Mesodermal cell (in vitro differentiated cells): ENCODE results near the gene DLG2.

Experiments
- H3K27ac ChIP-seq: 2 replicates; pipeline ENCODE4 v1.7.0; 2013; ENCODE audit warnings: mild to moderate bottlenecking, low read depth, low read length, moderate library complexity; ENCODE audit not compliant: severe bottlenecking
- H3K36me3 ChIP-seq: 2 replicates; pipeline ENCODE4 v1.7.1; 2013; ENCODE audit warnings: mild to moderate bottlenecking, low read length, moderate library complexity; ENCODE audit not compliant: control insufficient read depth, insufficient read depth
- H3K4me1 ChIP-seq: one replicate; pipeline ENCODE4 v1.7.1; 2013; ENCODE audit warnings: mild to moderate bottlenecking, low read length; ENCODE audit not compliant: insufficient read depth, control insufficient read depth, poor library complexity, severe bottlenecking
- H3K4me3 ChIP-seq: 2 replicates; pipeline ENCODE4 v1.7.0; 2013; ENCODE audit warnings: low read length, control low read depth, mild to moderate bottlenecking; ENCODE audit not compliant: insufficient read depth, poor library complexity, severe bottlenecking; ENCODE audit errors: extremely low read depth
- H3K9me3 ChIP-seq: 2 replicates; pipeline ENCODE4 v1.7.1; 2013; ENCODE audit warnings: mild to moderate bottlenecking, low read length, moderate library complexity; ENCODE audit not compliant: control insufficient read depth
- WGBS, 2 experiments: methylation state at CpG; one replicate each; pipeline ENCODE4 v1.1.5; 2013; ENCODE audit warnings: missing lambda C conversion rate in 2 of 2; ENCODE audit not compliant: insufficient coverage in 2 of 2; 5-methylcytosine and 5-hydroxymethylcytosine counted together

The DLG2 gene

DNA sequence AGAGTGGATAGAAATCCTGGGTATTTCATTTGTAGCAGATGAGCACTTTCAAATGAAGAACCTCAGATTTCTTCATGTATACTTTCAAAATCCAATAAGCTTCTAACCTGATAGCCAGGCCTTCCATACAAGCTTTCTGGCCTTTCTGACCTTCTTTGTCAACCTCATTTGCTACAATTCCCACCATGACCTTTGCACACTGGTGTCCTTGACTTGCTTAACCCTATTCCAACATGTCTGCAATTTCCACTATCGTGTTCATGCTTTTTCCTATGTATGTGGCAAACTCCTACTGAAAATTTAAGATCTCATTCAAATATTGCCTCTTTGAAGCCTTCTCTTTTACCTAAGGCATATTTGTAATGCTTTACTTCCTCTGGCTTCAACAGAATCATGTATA lies 2098.9 kb downstream of the DLG2 start:
- WGBS, 2 experiments: 100% methylated on average over 1 of the region's 1 CpG
- H3K9me3 ChIP-seq: no peaks in the 10 kb centered on the region
- H3K27ac ChIP-seq: no peak overlapping the region
- no peak overlapping the region for H3K4me3 ChIP-seq
- H3K36me3 ChIP-seq: no peaks in the 10 kb centered on the region
- H3K4me1 ChIP-seq: no peaks in the 10 kb centered on the region

DNA sequence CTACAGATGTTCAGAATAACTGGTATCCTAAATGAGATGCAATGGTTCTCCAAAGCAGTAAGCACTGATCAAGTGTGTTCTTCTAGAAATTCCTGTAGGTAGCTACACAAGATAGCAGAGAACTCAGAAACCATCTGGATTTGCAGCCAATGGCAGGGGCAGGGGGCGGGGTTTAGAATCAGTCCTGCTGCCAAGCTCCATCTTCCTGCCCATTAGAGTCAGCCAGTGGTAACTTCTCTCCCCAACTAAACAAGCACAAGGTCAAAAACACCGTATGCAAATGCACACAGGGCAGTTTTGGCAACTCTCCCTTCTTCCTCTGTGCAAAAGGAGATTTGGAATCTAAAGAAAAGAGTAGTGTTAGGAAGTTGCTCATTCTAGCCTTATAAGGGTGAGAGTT lies 2103.5 kb downstream of the DLG2 start:
- H3K4me3 ChIP-seq: no peak overlapping the region
- no peak overlapping the region for H3K27ac ChIP-seq
- no peaks in the 10 kb centered on the region for H3K9me3 ChIP-seq
- WGBS, 2 experiments: 75 to 80% methylated on average over 1 to 2 of the region's 2 CpGs
- H3K36me3 ChIP-seq: no peaks in the 10 kb centered on the region
- H3K4me1 ChIP-seq: no peaks in the 10 kb centered on the region

DNA sequence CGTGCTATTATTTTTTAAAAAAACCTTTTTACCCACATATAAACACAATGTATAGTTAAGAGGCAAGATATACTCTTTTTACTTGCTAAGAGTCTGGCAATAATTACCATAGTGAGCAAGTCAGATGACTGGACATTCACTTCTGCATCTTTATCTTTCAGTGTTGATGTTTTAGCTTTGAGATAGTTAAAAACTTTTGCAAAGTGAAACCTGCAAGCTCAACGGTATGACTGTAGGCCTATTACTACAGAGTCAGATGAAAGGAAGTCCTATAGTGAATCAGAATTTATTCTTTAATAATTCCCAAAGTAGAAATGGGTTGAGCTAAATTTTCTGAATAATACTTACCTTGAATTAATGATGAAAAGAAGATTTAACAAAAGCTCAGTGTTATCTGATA lies 2104.2 kb downstream of the DLG2 start:
- Histone ChIP-seq H3K36me3 (no peaks in the 10 kb centered on the region), H3K27ac (no peak overlapping the region), H3K4me3 (no peak overlapping the region), H3K9me3 (peaks cover 2% of the 10 kb centered on the region), H3K4me1 (no peaks in the 10 kb centered on the region)
- 100% methylated on average over 1 of the region's 2 CpGs; no CpG with 5 or more reads in 1 of the 2 experiments for WGBS, 2 experiments

DNA sequence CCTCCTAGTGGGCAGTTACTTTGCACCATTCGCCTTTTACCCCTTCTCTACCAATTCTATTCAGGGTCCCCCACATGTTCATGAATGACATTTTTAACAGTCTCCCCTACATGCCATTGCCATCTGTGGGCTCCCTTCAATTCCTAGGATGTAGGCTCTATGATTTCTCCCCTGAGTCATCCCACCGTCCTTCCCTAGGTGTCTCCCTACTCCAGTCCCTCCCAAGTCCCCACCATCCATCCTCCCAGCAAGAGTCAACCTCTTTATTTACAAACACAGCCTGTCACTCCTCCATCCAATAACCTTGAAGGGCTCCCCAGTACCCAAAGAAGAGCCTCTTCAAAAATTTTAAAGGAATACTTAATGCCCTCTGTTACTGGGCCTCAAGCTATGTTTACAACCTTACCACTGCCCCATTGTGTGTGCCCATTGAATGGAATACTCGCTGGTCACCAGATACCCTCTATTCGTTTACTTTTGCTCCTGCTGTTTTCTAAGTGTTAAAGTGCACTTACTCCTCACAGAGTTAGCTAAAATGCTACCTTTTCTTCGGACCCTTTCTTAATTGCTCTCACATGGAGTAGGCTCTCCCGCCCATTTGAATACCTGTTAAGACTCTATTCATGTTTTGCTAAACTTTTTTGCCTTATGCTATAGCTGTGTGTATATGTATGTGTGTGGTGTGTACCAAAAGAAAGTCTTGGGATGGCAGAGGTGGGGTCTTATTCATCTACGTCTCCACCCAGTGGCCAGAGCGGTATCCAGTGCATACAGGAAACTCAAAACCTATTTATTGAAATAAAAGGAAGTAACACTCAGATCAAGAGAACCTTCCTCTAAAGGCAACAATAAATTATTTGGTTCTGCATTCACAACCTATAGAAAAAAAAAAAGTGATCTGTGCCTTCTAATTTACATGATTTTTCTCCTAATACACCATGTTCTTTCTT lies 2105.2 kb downstream of the DLG2 start:
- H3K9me3 ChIP-seq: peaks cover 5% of the 10 kb centered on the region
- H3K4me3 ChIP-seq: no peak overlapping the region
- WGBS, 2 experiments: 57 to 59% methylated on average over 4 to 5 of the region's 8 CpGs

DNA sequence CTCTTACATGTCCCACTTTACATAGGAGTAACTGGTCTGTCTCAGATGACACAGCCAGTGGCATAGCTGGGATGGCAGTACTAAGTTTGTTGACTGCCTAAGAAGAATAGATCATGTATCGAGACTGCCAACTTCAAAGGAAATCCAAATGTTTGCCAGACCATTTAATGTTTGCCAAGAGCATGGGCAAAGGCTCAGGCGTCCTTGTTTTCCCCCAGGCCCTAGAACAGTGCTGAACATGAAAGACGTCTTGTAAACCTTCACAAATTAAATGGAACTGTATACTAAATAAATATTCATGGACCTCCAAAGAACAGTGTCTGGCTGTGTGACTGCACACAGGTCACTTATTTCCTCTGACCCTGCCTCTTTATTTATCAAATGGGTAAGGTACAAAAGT lies 2106.3 kb downstream of the DLG2 start:
- Histone ChIP-seq H3K9me3 (peaks cover 5% of the 10 kb centered on the region), H3K27ac (no peak overlapping the region), H3K36me3 (no peaks in the 10 kb centered on the region), H3K4me3 (no peak overlapping the region), H3K4me1 (no peaks in the 10 kb centered on the region)
- 83% methylated on average over 2 of the region's 3 CpGs for WGBS, 2 experiments

More for the DNA sequence above, 2105.2 kb downstream of the DLG2 start:
- Histone ChIP-seq H3K27ac (no peak overlapping the region), H3K4me1 (no peaks in the 10 kb centered on the region), H3K36me3 (no peaks in the 10 kb centered on the region)

DNA sequence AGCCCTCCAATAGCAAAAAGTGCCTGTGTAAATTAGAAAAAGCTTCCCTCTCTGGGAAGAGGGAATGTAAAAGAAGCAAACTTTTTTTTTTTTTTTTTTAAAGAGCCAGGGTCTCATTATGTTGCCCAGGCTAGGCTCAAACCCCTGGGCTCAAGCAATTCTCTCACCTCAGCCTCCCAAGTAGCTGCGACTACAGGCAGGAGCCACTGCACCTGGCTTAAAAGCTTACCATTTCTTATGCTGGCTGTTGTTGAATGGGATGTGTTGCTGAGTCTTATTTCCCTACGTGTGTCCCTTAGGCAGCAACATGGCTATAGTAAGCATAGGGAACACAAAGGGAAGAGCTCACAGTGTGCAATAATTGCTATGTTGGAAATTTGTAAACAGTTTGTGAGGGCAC lies 2115.5 kb downstream of the DLG2 start:
- H3K9me3 ChIP-seq: no peaks in the 10 kb centered on the region
- no peaks in the 10 kb centered on the region for H3K4me1 ChIP-seq
- 67 to 75% methylated on average over 1 to 2 of the region's 2 CpGs for WGBS, 2 experiments
- H3K27ac ChIP-seq: no peak overlapping the region
- H3K4me3 ChIP-seq: no peak overlapping the region
- no peaks in the 10 kb centered on the region for H3K36me3 ChIP-seq

DNA sequence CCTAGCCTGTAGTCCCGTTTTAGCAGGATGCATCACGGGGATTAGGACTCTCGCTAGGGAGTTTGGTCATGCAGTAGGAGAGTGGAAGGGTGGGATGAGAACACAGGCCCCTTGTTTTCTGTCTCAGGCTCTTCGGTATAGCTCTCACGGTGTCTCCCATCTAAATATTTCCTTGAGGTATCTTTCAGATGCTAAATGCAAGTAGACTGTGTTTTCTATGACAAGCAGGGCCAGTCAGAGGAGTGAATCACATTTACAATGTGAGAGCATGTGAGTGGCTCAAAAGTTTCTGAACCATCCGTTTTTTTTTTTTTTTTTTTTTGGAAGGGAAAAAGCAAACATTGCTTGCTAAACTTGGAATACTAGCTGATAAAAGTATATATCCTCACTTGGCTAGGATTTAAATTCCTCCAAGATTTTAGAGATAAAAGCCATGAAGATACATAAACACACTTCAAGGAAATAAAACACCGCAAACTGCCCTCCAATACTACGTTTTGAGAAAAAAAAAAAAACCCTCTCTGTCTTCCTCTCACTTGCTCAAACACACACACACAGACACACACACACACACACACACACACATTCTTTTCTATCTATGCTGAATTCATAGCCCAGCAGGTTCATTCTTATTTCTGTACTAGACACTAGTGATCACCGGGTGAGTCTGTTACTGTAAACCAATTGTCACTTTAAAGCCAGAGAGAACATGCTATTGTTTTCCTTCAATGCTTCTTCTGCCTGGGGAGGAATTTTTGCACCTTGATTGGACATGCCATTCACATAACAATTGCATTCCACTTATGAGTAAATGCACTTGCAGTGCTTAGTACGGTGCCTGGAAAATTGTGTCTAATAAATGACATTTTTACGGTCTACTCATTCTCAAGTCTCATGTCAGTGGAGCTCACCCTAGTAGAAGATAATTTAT lies 2116.3 kb downstream of the DLG2 start:
- WGBS, 2 experiments: 82 to 85% methylated on average over 5 to 6 of the region's 11 CpGs
- Histone ChIP-seq H3K36me3 (no peaks in the 10 kb centered on the region), H3K4me3 (no peak overlapping the region), H3K4me1 (no peaks in the 10 kb centered on the region), H3K27ac (no peak overlapping the region), H3K9me3 (no peaks in the 10 kb centered on the region)

DNA sequence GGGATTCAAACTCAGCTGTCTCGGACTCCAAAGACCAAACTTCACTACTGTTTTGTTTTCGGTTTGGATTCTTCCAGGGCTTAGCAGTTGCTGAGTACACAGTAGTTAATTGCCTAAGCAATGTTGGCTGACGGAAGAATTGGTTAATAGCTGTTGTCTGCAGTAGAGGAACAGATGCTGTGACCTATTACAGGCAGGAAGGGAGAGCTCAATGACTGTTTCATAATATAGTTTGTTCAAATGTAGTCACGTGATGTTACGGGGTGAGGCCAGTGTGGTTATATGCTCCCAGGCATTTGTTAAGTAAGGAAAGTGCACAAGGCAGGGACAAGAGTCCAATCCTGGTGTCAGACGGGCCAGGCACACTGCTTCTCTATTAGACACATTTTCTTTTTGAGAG lies 2118.3 kb downstream of the DLG2 start:
- WGBS, 2 experiments: 75 to 100% methylated on average over 5 of the region's 6 CpGs
- no peaks in the 10 kb centered on the region for H3K9me3 ChIP-seq
- H3K4me1 ChIP-seq: no peaks in the 10 kb centered on the region
- no peaks in the 10 kb centered on the region for H3K36me3 ChIP-seq
- H3K4me3 ChIP-seq: no peak overlapping the region
- no peak overlapping the region for H3K27ac ChIP-seq

DNA sequence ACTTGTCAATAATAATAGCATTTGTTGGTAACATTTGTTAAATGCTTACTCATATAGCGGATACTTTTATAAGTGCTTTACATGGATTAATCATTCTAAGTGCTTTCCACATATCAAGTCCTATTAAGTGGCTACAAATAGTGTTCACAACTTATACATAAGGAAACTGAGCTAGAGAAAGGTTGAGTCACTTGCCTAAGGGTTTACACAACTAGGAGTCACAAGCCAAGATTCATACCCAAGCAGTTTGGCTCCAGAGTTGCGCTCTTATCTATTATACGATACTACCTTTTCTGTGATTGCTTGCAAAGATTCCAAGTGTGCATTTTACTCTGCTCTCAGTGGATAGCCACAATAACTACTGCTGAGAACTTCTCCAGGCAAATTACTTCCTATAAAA lies 2125.1 kb downstream of the DLG2 start:
- Histone ChIP-seq H3K4me3 (no peak overlapping the region), H3K27ac (no peak overlapping the region), H3K36me3 (no peaks in the 10 kb centered on the region), H3K4me1 (no peaks in the 10 kb centered on the region), H3K9me3 (no peaks in the 10 kb centered on the region)
- 96 to 100% methylated on average over 2 of the region's 3 CpGs for WGBS, 2 experiments

DNA sequence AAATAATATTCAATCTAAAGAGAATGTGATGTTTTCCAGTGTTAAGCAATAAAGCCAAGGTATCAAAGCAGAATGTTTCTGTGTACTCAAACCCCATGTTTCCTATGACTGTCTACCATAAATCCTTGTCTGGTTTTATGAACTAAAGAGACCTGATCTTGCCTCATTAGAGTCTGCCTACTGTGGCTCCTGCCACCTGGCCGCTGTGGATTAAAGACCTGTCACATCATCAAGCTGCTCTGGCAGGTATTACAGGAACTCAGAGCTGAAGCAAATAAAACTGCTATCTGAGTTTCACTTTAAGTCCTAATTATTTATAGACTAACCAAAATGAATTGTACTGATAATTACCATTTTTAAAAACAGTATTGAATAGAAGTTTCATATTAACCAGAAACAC lies 2133.2 kb downstream of the DLG2 start:
- no peak overlapping the region for H3K4me3 ChIP-seq
- 100% methylated on average over 1 of the region's 1 CpG; no CpG with 5 or more reads in 1 of the 2 experiments for WGBS, 2 experiments
- no peaks in the 10 kb centered on the region for H3K9me3 ChIP-seq
- no peak overlapping the region for H3K27ac ChIP-seq
- H3K4me1 ChIP-seq: no peaks in the 10 kb centered on the region
- H3K36me3 ChIP-seq: no peaks in the 10 kb centered on the region
